Gastroesophageal sphincter (tissue), 4 donors: Measurements from ENCODE around the gene ALB. TPM values are rescaled to one million over a fixed set of nuclear protein-coding genes. Genes with fewer than 3 reads are reported as not detected.

ENCODE experiments used
- ATAC-seq: fragments of 150-250 bp; one replicate; pipeline ENCODE4 v1.9.1; 2016; ENCODE audit warnings: mild to moderate bottlenecking, moderate library complexity
- H3K27ac ChIP-seq, 4 donors: fragments of 200-600 bp; sonication (generic) in 3 of 4; 1 replicate in 3 of 4; 2 replicates in 1 of 4; pipeline ENCODE4 v1.5.1; 2016 to 2019
- H3K27me3 ChIP-seq: fragments of 200-600 bp; sonication (generic); one replicate; pipeline ENCODE4 v1.5.1; 2019
- H3K36me3 ChIP-seq, 2 donors: fragments of 200-600 bp; sonication (generic); one replicate each; pipeline ENCODE4 v1.5.1; 2019; ENCODE audit warnings: control low read depth in 1 of 2
- H3K4me1 ChIP-seq, 3 donors: fragments of 200-600 bp; sonication (generic); 1 replicate in 2 of 3; 2 replicates in 1 of 3; pipeline ENCODE4 v1.5.1; 2016 to 2019; ENCODE audit warnings: control low read depth in 2 of 3
- H3K4me3 ChIP-seq, 2 donors: fragments of 200-600 bp; sonication (generic); one replicate each; pipeline ENCODE4 v1.5.1; 2019; ENCODE audit warnings: mild to moderate bottlenecking in 1 of 2, moderate library complexity in 1 of 2
- H3K9me3 ChIP-seq, 3 donors: fragments of 200-600 bp; sonication (generic); one replicate each; pipeline ENCODE4 v1.5.1; 2017 to 2019; ENCODE audit warnings: control low read depth in 2 of 3
- CTCF ChIP-seq, 4 experiments: fragments of 200-600 bp in 2 of 4; fragments of 450-650 bp in 2 of 4; sonication (generic) in 1 of 4; IDR thresholded peaks; one replicate each; pipeline ENCODE4 v1.5.1; 2017 to 2019; ENCODE audit warnings: antibody characterized with exemption in 4 of 4, mild to moderate bottlenecking in 2 of 4, moderate library complexity in 2 of 4
- EP300 ChIP-seq: sonication (generic); formaldehyde crosslinking; IDR thresholded peaks from one replicate; pipeline ENCODE4 v1.6.1; 2017; ENCODE audit warnings: antibody characterized with exemption, mild to moderate bottlenecking
- POLR2A ChIP-seq, 2 donors: fragments of 450-650 bp; IDR thresholded peaks; one replicate each; pipeline ENCODE4 v1.6.1; 2017; ENCODE audit warnings: antibody characterized with exemption in 2 of 2, mild to moderate bottlenecking in 2 of 2, moderate library complexity in 1 of 2
- POLR2AphosphoS5 ChIP-seq: sonication (generic); formaldehyde crosslinking; IDR thresholded peaks from one replicate; pipeline ENCODE4 v1.6.1; 2017; ENCODE audit warnings: antibody characterized with exemption
- WGBS, 2 donors: methylation state at CpG; one replicate each; pipeline ENCODE4 v1.1.5; 2018; ENCODE audit warnings: low coverage in 1 of 2; 5-methylcytosine and 5-hydroxymethylcytosine counted together
- total RNA-seq, 4 donors: library from RNA; depleted of rRNA; stranded (reverse); fragments of >200 nt; gene quantifications; one replicate each; pipeline ENCODE4 v1.1.0, GENCODE V29; 2016

Gene ALB
- total RNA-seq, 4 donors from 2014 or later: 0.27 to 0.47 (median 0.40) TPM; not detected in 1

- no peak for ATAC-seq
- 73 to 82% methylated on average over 2 of the region's 2 CpGs for WGBS, 2 donors
- Histone ChIP-seq H3K27ac (no peak overlapping the region), H3K9me3 (no peaks in the 10 kb centered on the region), H3K36me3 (no peaks in the 10 kb centered on the region), H3K4me3 (no peak overlapping the region), H3K27me3 (no peaks in the 10 kb centered on the region), H3K4me1 (no peaks in the 10 kb centered on the region)
- TF ChIP-seq POLR2A (IDR thresholded peaks at IDR 0.05) (no peak), EP300 (no peak), POLR2AphosphoS5 (no peak), CTCF (IDR thresholded peaks at IDR 0.05) (no peak)
Observed at GRCh38 chr4:73438582-73439215, 34.6 kb downstream of the ALB start.

- Histone ChIP-seq H3K36me3 (no peaks in the 10 kb centered on the region), H3K4me3 (no peak overlapping the region), H3K27ac (no peak overlapping the region), H3K4me1 (no peaks in the 10 kb centered on the region), H3K27me3 (no peaks in the 10 kb centered on the region), H3K9me3 (no peaks in the 10 kb centered on the region)
- 83 to 88% methylated on average over 2 of the region's 2 CpGs for WGBS, 2 donors
- no peak for TF ChIP-seq EP300
- ATAC-seq: no peak
Observed at GRCh38 chr4:73439445-73439844, 35.4 kb downstream of the ALB start.

GRCh38 chr4:73439991-73440390, 35.9 kb downstream of the ALB start:
- WGBS, 2 donors: 60 to 61% methylated on average over 2 to 3 of the region's 3 CpGs
- H3K4me1 ChIP-seq: no peaks in the 10 kb centered on the region
- no peaks in the 10 kb centered on the region for H3K27me3 ChIP-seq
- no peak overlapping the region for H3K27ac ChIP-seq
- ATAC-seq: no peak
- H3K9me3 ChIP-seq: no peaks in the 10 kb centered on the region
- H3K4me3 ChIP-seq: no peak overlapping the region
- H3K36me3 ChIP-seq: no peaks in the 10 kb centered on the region
- TF ChIP-seq CTCF (IDR thresholded peaks at IDR 0.05) (no peak), EP300 (no peak), POLR2AphosphoS5 (no peak), POLR2A (IDR thresholded peaks at IDR 0.05) (no peak)

GRCh38 chr4:73440653-73441052, 36.6 kb downstream of the ALB start:
- no peak overlapping the region for H3K27ac ChIP-seq
- no peaks in the 10 kb centered on the region for H3K27me3 ChIP-seq
- ATAC-seq: no peak
- no peak overlapping the region for H3K4me3 ChIP-seq
- no peaks in the 10 kb centered on the region for H3K9me3 ChIP-seq
- WGBS, 2 donors: 72 to 83% methylated on average over 3 of the region's 3 CpGs
- no peaks in the 10 kb centered on the region for H3K4me1 ChIP-seq
- no peak for TF ChIP-seq CTCF (IDR thresholded peaks at IDR 0.05)
- H3K36me3 ChIP-seq: no peaks in the 10 kb centered on the region

GRCh38 chr4:73442275-73442674, 38.2 kb downstream of the ALB start:
- Histone ChIP-seq H3K9me3 (no peaks in the 10 kb centered on the region), H3K27me3 (no peaks in the 10 kb centered on the region), H3K27ac (no peak overlapping the region), H3K36me3 (no peaks in the 10 kb centered on the region), H3K4me3 (no peak overlapping the region), H3K4me1 (no peaks in the 10 kb centered on the region)
- 41 to 63% methylated on average over 2 to 5 of the region's 5 CpGs for WGBS, 2 donors
- no peak for ATAC-seq
- TF ChIP-seq CTCF (IDR thresholded peaks at IDR 0.05): no peak
- no peak for TF ChIP-seq EP300
- TF ChIP-seq POLR2AphosphoS5: no peak
- TF ChIP-seq POLR2A (IDR thresholded peaks at IDR 0.05): no peak
